Measurements from ENCODE around the gene EPB41L5.
"Not testable (repeated sequence)": the region's sequence is repeated elsewhere in the genome, so short reads cannot be mapped to it uniquely, and the experiment has no call there.

The EPB41L5 gene

GRCh38 chr2:120012771-120013596 lies at the start of gene EPB41L5:
Gene EPB41L5 (plus strand): TSS chr2:120013077. CDS start chr2:120019085, 6,008 bp downstream.
- peak; percentile 87 for DNase-seq

GRCh38 chr2:119981896-119982295 lies 31.0 kb upstream of the EPB41L5 start:
- no peak for DNase-seq

GRCh38 chr2:119982506-119982905 lies 30.4 kb upstream of the EPB41L5 start:
- DNase-seq = no peak

GRCh38 chr2:119983108-119983507 lies 29.8 kb upstream of the EPB41L5 start:
- DNase-seq = no peak

GRCh38 chr2:119996148-119996547 lies 16.7 kb upstream of the EPB41L5 start:
- DNase-seq = no peak

- DNase-seq = not testable (repeated sequence)
These were observed 15.7 kb upstream of the EPB41L5 start for GRCh38 chr2:119996896-119997891.

GRCh38 chr2:120001471-120001870 lies 11.4 kb upstream of the EPB41L5 start:
- no peak for DNase-seq

GRCh38 chr2:120004254-120004653 lies 8.6 kb upstream of the EPB41L5 start:
- DNase-seq = no peak

- DNase-seq = no peak
These were observed 6.9 kb upstream of the EPB41L5 start for GRCh38 chr2:120005834-120006521.

GRCh38 chr2:120007851-120008250 lies 5.0 kb upstream of the EPB41L5 start:
- DNase-seq = no peak

- no peak for DNase-seq
These were observed 514 bp upstream of the EPB41L5 start for GRCh38 chr2:120012363-120012762.

- no peak for DNase-seq
These were observed 833 bp downstream of the EPB41L5 start for GRCh38 chr2:120013597-120014223.

GRCh38 chr2:120014226-120014980 lies 1.5 kb downstream of the EPB41L5 start:
- no peak for DNase-seq

- no peak for DNase-seq
These were observed 3.9 kb downstream of the EPB41L5 start for GRCh38 chr2:120016800-120017199.

GRCh38 chr2:120017201-120017600 lies 4.3 kb downstream of the EPB41L5 start:
- DNase-seq = no peak

- DNase-seq = no peak
These were observed 5.7 kb downstream of the EPB41L5 start for GRCh38 chr2:120018549-120018948.

GRCh38 chr2:120020554-120020953 lies 7.7 kb downstream of the EPB41L5 start:
- no peak for DNase-seq

GRCh38 chr2:120022505-120022904 lies 9.6 kb downstream of the EPB41L5 start:
- DNase-seq = not testable (repeated sequence)

GRCh38 chr2:120026890-120027289 lies 14.0 kb downstream of the EPB41L5 start:
- DNase-seq = no peak

GRCh38 chr2:120028795-120029194 lies 15.9 kb downstream of the EPB41L5 start:
- DNase-seq = no peak

Measured in activated CD4-positive, alpha-beta T cell treated with anti-CD3 and anti-CD28 coated beads, Interleukin-2, Interleukin-6, amounts not matched to agents 100 ng/mL and 50 ng/mL, durations not matched to agents 16 hours and 8 hours (primary cell).